Tibial nerve (tissue), 4 donors: ENCODE results near the gene LOXL1. TPM values are rescaled to one million over a fixed set of nuclear protein-coding genes. Genes with fewer than 3 reads are reported as not detected.

Source experiments
- DNase-seq, 2 donors: peaks; one replicate each; pipeline ENCODE4 v3.0.0-alpha.2; 2019; ENCODE audit warnings: low spot score in 2 of 2
- H3K27ac ChIP-seq, 4 donors: fragments of 200-600 bp; sonication (generic) in 3 of 4; one replicate each; pipeline ENCODE4 v1.5.1; 2017 to 2019; ENCODE audit warnings: mild to moderate bottlenecking in 1 of 4
- H3K27me3 ChIP-seq, 2 donors: fragments of 200-600 bp; sonication (generic) in 1 of 2; one replicate each; pipeline versions ENCODE4 v1.5.1 to v1.6.0; 2017 to 2019
- H3K36me3 ChIP-seq, 3 donors: fragments of 200-600 bp; sonication (generic); one replicate each; pipeline ENCODE4 v1.5.1; 2018 to 2019
- H3K4me1 ChIP-seq, 4 donors: fragments of 200-600 bp; sonication (generic) in 3 of 4; one replicate each; pipeline ENCODE4 v1.5.1; 2017 to 2019
- H3K4me3 ChIP-seq, 4 donors: fragments of 200-600 bp; sonication (generic) in 3 of 4; one replicate each; pipeline ENCODE4 v1.5.1; 2017 to 2019; ENCODE audit warnings: mild to moderate bottlenecking in 1 of 4, moderate library complexity in 1 of 4
- H3K9me3 ChIP-seq, 4 donors: fragments of 200-600 bp; sonication (generic) in 3 of 4; one replicate each; pipeline ENCODE4 v1.5.1; 2017 to 2019
- EP300 ChIP-seq, 2 donors: sonication (generic); formaldehyde crosslinking; IDR thresholded peaks; one replicate each; pipeline ENCODE4 v1.6.1; 2017; ENCODE audit warnings: antibody characterized with exemption in 2 of 2, mild to moderate bottlenecking in 1 of 2
- POLR2A ChIP-seq, 2 donors: fragments of 450-650 bp; IDR thresholded peaks; one replicate each; pipeline ENCODE4 v1.6.1; 2017; ENCODE audit warnings: antibody characterized with exemption in 2 of 2, mild to moderate bottlenecking in 2 of 2, moderate library complexity in 2 of 2
- WGBS, 2 donors: methylation state at CpG; one replicate each; pipeline ENCODE4 v1.1.5; 2018; 5-methylcytosine and 5-hydroxymethylcytosine counted together
- total RNA-seq, 4 donors: library from RNA; depleted of rRNA; stranded (reverse); fragments of >200 nt; gene quantifications; one replicate each; pipeline ENCODE4 v1.1.0, GENCODE V29; 2016
- TF ChIP-seq, protein P1 (sequence below), 5 experiments: fragments of 200-600 bp in 3 of 5; fragments of 450-650 bp in 2 of 5; sonication (generic) in 3 of 5; IDR thresholded peaks; one replicate each; pipeline ENCODE4 v1.5.1; 2016 to 2019; ENCODE audit warnings: antibody characterized with exemption in 5 of 5, mild to moderate bottlenecking in 3 of 5, moderate library complexity in 2 of 5

Gene LOXL1
- total RNA-seq, 4 donors from 2014 or later: 21.6 to 29.1 (median 24.4) TPM

DNA sequence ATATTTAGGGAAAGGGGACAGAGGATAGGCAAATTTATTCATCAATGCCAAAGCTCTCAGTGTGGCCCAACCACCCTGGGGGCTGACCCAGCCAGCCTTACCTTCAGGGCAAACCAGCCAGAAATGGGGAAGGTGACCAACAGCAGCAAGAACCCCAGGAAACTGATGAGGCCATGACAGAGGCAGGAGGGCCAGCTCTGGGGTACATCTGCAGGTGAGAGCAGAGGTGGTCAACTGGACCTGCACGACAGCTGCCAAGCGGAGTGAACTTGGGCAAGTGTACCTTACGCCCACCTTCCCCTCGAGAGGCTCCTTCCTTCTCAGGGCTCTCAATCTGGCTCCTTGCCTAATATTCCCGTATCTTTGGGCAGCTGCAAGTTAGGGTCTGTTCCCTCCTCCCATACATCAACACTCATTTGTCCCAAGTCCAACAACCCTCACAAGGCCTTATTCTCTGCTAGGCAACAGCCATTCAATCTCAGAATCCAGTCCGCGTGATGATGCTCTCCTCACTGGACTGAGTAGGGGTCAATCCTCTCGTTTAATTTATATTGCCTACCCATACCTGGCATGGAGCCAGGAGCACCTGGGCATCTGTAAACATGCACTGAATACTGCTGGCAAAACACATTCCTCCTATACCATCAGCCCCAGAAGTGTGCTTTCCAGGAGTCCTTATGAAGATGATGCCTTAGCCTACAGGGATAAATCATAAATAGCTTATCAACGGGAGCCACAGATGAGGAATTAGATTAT, 64.2 kb downstream of the LOXL1 start:
- Histone ChIP-seq H3K4me3 (peak overlapping the region in 1 of 4 donors; percentile 98), H3K27ac (peak overlapping the region in 3 of 4 donors; percentile 84 to 92 (median 85)), H3K27me3 (no peaks in the 10 kb centered on the region), H3K9me3 (no peaks in the 10 kb centered on the region), H3K36me3 (peaks cover 0 to 28% (median 0%) of the 10 kb centered on the region in 3 donors), H3K4me1 (peaks cover 3 to 86% (median 51%) of the 10 kb centered on the region in 4 donors)
- DNase-seq: no peak
- WGBS, 2 donors: 53 to 57% methylated on average over 9 of the region's 9 CpGs
- TF ChIP-seq, protein P1, sequence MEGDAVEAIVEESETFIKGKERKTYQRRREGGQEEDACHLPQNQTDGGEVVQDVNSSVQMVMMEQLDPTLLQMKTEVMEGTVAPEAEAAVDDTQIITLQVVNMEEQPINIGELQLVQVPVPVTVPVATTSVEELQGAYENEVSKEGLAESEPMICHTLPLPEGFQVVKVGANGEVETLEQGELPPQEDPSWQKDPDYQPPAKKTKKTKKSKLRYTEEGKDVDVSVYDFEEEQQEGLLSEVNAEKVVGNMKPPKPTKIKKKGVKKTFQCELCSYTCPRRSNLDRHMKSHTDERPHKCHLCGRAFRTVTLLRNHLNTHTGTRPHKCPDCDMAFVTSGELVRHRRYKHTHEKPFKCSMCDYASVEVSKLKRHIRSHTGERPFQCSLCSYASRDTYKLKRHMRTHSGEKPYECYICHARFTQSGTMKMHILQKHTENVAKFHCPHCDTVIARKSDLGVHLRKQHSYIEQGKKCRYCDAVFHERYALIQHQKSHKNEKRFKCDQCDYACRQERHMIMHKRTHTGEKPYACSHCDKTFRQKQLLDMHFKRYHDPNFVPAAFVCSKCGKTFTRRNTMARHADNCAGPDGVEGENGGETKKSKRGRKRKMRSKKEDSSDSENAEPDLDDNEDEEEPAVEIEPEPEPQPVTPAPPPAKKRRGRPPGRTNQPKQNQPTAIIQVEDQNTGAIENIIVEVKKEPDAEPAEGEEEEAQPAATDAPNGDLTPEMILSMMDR (IDR thresholded peaks at IDR 0.05): no peak
- no peak for TF ChIP-seq EP300 (IDR thresholded peaks at IDR 0.05)
- TF ChIP-seq POLR2A (IDR thresholded peaks at IDR 0.05): no peak

DNA sequence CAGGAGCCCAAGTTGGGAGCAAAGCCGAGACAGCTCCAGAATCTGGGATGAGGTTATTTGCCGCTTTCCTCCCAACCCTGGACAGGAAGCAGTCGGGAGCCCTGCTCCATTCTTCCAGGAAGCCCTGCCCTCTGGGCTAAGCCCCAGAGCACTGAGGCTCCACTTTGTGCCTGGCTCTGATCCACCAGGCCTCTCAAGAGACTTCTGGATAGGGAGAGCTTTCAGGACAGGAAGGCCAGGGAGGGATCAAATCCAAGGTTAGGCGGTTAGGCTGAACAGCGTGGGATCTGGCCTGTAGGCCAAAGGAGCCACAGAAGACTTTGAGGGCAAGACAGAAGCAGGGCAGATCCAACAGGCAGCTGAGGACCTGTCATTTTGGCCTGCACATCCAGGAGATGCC, 65.0 kb downstream of the LOXL1 start:
- TF ChIP-seq EP300 (IDR thresholded peaks at IDR 0.05) (peak in 1 of 2 donors; percentile 43), POLR2A (IDR thresholded peaks at IDR 0.05) (no peak)
- H3K27ac ChIP-seq: peak overlapping the region; percentile 21 to 92 (median 84)
- DNase-seq: peak; percentile 57 to 64
- no peaks in the 10 kb centered on the region for H3K9me3 ChIP-seq
- H3K4me1 ChIP-seq: peaks cover 3 to 86% (median 57%) of the 10 kb centered on the region in 4 donors
- H3K4me3 ChIP-seq: peak overlapping the region; percentile 67 to 98 (median 79)
- H3K36me3 ChIP-seq: peaks cover 0 to 27% (median 0%) of the 10 kb centered on the region in 3 donors
- H3K27me3 ChIP-seq: no peaks in the 10 kb centered on the region
- WGBS, 2 donors: 11 to 29% methylated on average over 5 of the region's 5 CpGs

DNA sequence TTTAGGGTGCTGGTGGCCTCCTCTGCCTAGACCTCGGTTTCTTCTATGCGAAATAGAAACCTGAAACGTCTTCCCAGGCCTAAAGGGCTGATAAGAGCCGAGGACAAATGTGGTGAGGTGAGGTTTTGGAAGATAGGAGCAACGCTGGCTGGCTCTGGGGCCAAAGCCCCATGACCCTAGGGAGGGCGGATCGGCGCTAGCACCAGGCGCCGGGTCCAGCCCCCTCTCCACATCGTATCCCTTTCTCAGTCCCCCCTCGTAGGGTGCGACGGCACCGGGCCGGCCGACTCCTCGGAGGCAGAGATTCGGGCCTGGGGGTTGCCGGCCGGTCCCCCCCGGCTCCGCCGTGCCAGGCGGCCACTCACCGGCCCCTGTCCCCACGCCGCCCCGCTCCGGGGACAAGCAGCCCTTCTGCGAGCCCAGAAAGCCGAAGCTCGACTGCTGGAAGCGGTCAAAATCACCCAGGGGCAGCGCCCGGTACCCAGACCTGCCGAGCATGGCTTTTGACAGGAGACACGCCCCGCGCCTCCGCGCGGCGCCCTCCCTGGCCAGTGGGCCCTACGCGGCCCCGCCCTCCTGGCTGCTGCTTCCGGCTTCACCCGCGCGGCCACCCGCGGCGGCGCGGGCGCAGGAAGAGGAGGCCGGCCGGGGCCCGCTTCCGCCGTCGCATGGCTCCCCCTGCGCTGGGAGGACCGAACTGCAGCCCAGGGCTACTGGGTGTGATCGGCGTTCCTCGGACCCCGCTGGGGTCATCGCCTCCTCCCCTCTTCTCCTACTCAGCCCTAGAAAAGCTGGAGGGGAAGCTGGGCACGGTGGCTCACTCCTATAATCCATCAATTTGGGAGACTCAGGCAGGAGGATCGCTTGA, 65.7 kb downstream of the LOXL1 start, which contains the start of gene STOML1:
Gene STOML1 (minus strand): TSS at position 570 of the 868 bp plus-strand sequence. CDS start 72 bp downstream, at position 498.
- DNase-seq: peak; percentile 86 to 88
- H3K27ac ChIP-seq: peak within 1 kb of the TSS; percentile 21 to 92 (median 84)
- H3K9me3 ChIP-seq: no peaks in the 10 kb centered on the region
- 1 to 2% methylated on average over 27 to 39 of the region's 72 CpGs for WGBS, 2 donors
- TF ChIP-seq EP300 (IDR thresholded peaks at IDR 0.05) (peak in 1 of 2 donors; percentile 62), POLR2A (IDR thresholded peaks at IDR 0.05) (peak; percentile 37 to 63)
- TF ChIP-seq, protein P1 (IDR thresholded peaks at IDR 0.05): peak; percentile 93 to 99 (median 97)
- H3K4me1 ChIP-seq: peaks cover 3 to 86% (median 59%) of the 10 kb centered on the region in 4 donors
- H3K27me3 ChIP-seq: no peaks in the 10 kb centered on the region
- H3K36me3 ChIP-seq: peaks cover 0 to 21% (median 0%) of the 10 kb centered on the region in 3 donors
- peak within 1 kb of the TSS; percentile 67 to 98 (median 79) for H3K4me3 ChIP-seq

DNA sequence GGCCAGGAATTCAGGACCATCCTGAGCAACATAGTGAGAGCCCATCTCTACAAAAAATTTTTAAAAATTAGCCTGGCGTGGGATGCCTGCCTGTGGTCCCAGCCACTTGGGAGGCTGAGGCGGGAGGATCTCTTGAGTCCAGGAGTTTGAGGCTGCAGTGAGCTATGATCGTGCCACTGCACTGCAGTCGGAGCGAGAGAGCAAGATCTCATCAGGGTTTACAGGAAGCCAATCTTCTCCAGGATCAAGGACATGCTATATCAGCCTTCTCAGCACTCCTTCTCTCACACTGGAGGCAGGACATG, 66.3 kb downstream of the LOXL1 start:
- no peaks in the 10 kb centered on the region for H3K9me3 ChIP-seq
- no peaks in the 10 kb centered on the region for H3K27me3 ChIP-seq
- H3K36me3 ChIP-seq: peaks cover 0 to 16% (median 0%) of the 10 kb centered on the region in 3 donors
- H3K4me3 ChIP-seq: peak overlapping the region in 3 of 4 donors; percentile 5 to 85 (median 67)
- TF ChIP-seq POLR2A (IDR thresholded peaks at IDR 0.05): no peak
- TF ChIP-seq, protein P1 (IDR thresholded peaks at IDR 0.05): peak in 1 of 5 experiments; percentile 8
- no peak for TF ChIP-seq EP300 (IDR thresholded peaks at IDR 0.05)
- H3K27ac ChIP-seq: peak overlapping the region in 3 of 4 donors; percentile 56 to 92 (median 85)
- WGBS, 2 donors: 80 to 86% methylated on average over 5 of the region's 5 CpGs
- peaks cover 3 to 86% (median 62%) of the 10 kb centered on the region in 4 donors for H3K4me1 ChIP-seq
- DNase-seq: no peak

DNA sequence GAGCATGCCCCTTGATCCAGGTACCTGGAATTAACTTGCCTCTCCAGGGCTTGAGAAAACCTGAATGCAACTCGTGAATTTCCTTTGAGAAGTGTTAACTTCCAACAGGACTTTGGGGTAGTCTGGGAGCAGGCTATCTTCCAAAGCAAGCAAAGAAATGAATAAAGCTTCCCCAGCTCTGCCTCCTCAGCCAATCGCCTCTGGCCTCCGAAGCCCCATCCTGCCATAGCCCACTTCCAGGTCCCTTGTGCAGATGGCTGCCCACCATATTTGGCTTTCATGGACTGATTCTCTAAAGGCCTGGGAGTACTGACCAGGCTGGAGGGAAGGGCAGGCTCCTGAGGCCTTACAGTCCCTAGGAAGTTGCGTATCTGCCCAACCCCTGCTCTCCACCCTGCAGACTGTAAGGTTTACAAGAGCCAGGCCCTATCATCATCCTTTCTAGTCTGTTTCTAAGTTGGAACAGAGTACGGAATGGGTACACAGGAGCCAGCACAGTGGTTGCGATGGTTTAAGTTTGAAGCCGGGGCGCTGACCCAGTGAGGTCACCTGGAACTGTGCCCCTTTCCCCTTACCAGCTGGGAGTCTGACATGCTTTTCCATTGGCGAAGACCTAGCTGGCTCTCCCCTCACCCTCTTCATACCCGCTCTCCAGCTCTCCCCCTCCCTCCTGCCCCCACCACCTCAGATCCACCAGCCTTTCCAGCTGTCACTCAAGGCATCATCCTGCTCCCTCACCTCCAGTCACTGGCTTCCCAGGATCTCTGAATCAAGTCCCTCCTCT, 67.1 kb downstream of the LOXL1 start:
- DNase-seq: no peak
- Histone ChIP-seq H3K27ac (peak overlapping the region in 2 of 4 donors; percentile 76 to 97), H3K4me1 (peaks cover 3 to 86% (median 63%) of the 10 kb centered on the region in 4 donors), H3K36me3 (peaks cover 0 to 15% (median 0%) of the 10 kb centered on the region in 3 donors), H3K9me3 (no peaks in the 10 kb centered on the region), H3K27me3 (no peaks in the 10 kb centered on the region), H3K4me3 (peak overlapping the region; percentile 78 to 94 (median 86))
- 79 to 83% methylated on average over 10 of the region's 10 CpGs for WGBS, 2 donors
- TF ChIP-seq EP300 (IDR thresholded peaks at IDR 0.05) (no peak), POLR2A (IDR thresholded peaks at IDR 0.05) (no peak)
- TF ChIP-seq, protein P1 (IDR thresholded peaks at IDR 0.05): no peak
